ENCODE results near the gene CPPED1. TPM values are rescaled to one million over a fixed set of nuclear protein-coding genes. Genes with fewer than 3 reads are reported as not detected.

Gene CPPED1
- total and polyA plus RNA-seq, 4 donors = 10.4 to 29.1 (median 23.0) TPM

DNA sequence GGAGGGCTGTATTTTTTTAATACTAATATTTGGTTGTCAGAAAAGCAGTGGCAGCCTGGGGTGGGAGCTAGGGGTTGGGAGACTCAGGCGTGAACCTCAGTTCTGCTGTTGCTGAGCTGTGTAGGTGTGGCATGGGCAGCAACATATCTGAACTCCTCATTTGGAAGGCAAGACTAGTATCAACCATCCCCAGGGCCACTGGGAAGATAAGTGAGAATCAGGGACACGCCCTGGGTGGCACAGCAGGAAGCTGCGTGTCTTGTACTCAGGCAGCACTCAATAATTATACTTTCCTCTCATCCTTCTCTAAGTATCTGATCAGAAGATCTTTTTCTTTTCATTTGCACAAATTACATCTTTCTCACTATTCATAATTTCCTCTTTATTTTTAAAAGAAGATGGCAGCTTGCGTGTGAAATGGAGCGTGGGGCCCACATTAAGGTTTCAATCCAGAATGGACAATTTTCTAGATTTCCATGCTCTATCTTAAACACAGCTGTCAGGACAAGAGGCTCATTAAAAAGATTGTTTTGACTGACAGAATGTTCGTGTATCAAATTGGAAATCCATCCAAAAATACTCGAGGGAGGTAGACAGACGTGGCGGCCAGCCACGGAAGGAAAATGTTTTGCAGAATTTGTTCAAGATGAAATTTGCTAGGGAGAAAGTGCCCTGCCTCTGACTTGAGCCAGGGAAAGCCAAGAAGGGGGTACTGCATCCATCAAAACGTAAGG, 121.1 kb downstream of the CPPED1 start:
- H3K4me1 ChIP-seq (ENCODE audit: control insufficient read depth in 4 of 4, insufficient read depth in 4 of 4, low read length in 3 of 4) = peaks cover 0 to 3% (median 0%) of the 10 kb centered on the region in 4 donors
- 95% methylated on average over 11 of the region's 11 CpGs for WGBS
- no peaks in the 10 kb centered on the region for H3K9me3 ChIP-seq (ENCODE audit: control insufficient read depth in 4 of 4, low read length in 3 of 4)
- H3K27ac ChIP-seq (ENCODE audit: low read depth in 1 of 2, low read length in 2 of 2) = no peak overlapping the region
- H3K36me3 ChIP-seq (ENCODE audit: control insufficient read depth in 4 of 4, insufficient read depth in 3 of 4, low read depth in 1 of 4, low read length in 3 of 4) = peaks cover 0 to 4% (median 0%) of the 10 kb centered on the region in 4 donors
- DNase-seq (ENCODE audit: low spot score) = peak; percentile 63
- no peak overlapping the region for H3K4me3 ChIP-seq (ENCODE audit: low read depth in 1 of 3, low read length in 3 of 3)
- H3K27me3 ChIP-seq (ENCODE audit: control insufficient read depth in 4 of 4, insufficient read depth in 4 of 4, low read length in 3 of 4) = no peaks in the 10 kb centered on the region
- TF ChIP-seq, protein P1, sequence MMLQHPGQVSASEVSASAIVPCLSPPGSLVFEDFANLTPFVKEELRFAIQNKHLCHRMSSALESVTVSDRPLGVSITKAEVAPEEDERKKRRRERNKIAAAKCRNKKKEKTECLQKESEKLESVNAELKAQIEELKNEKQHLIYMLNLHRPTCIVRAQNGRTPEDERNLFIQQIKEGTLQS (IDR thresholded peaks at IDR 0.05) = no peak
- TF ChIP-seq FOXA1 (IDR thresholded peaks at IDR 0.05) (no peak), TAF1 (conservative IDR thresholded peaks at IDR 0.05) (no peak), YY1 (IDR thresholded peaks at IDR 0.05) (no peak), NR2F2 (IDR thresholded peaks at IDR 0.05) (no peak), SP1 (IDR thresholded peaks at IDR 0.05) (no peak), HNF4G (IDR thresholded peaks at IDR 0.05) (no peak), GABPA (IDR thresholded peaks at IDR 0.05 in 1 of 2, conservative IDR thresholded peaks at IDR 0.05 in 1 of 2) (no peak)
- TF ChIP-seq, protein P2, sequence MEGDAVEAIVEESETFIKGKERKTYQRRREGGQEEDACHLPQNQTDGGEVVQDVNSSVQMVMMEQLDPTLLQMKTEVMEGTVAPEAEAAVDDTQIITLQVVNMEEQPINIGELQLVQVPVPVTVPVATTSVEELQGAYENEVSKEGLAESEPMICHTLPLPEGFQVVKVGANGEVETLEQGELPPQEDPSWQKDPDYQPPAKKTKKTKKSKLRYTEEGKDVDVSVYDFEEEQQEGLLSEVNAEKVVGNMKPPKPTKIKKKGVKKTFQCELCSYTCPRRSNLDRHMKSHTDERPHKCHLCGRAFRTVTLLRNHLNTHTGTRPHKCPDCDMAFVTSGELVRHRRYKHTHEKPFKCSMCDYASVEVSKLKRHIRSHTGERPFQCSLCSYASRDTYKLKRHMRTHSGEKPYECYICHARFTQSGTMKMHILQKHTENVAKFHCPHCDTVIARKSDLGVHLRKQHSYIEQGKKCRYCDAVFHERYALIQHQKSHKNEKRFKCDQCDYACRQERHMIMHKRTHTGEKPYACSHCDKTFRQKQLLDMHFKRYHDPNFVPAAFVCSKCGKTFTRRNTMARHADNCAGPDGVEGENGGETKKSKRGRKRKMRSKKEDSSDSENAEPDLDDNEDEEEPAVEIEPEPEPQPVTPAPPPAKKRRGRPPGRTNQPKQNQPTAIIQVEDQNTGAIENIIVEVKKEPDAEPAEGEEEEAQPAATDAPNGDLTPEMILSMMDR (IDR thresholded peaks at IDR 0.05; ENCODE audit: low read depth, low read length, missing input control) = no peak
- TF ChIP-seq, protein P3, sequence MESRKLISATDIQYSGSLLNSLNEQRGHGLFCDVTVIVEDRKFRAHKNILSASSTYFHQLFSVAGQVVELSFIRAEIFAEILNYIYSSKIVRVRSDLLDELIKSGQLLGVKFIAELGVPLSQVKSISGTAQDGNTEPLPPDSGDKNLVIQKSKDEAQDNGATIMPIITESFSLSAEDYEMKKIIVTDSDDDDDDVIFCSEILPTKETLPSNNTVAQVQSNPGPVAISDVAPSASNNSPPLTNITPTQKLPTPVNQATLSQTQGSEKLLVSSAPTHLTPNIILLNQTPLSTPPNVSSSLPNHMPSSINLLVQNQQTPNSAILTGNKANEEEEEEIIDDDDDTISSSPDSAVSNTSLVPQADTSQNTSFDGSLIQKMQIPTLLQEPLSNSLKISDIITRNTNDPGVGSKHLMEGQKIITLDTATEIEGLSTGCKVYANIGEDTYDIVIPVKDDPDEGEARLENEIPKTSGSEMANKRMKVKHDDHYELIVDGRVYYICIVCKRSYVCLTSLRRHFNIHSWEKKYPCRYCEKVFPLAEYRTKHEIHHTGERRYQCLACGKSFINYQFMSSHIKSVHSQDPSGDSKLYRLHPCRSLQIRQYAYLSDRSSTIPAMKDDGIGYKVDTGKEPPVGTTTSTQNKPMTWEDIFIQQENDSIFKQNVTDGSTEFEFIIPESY (IDR thresholded peaks at IDR 0.05) = no peak
- no peak overlapping the region for H3K9ac ChIP-seq (ENCODE audit: low read depth in 1 of 2, low read length in 2 of 2)

DNA sequence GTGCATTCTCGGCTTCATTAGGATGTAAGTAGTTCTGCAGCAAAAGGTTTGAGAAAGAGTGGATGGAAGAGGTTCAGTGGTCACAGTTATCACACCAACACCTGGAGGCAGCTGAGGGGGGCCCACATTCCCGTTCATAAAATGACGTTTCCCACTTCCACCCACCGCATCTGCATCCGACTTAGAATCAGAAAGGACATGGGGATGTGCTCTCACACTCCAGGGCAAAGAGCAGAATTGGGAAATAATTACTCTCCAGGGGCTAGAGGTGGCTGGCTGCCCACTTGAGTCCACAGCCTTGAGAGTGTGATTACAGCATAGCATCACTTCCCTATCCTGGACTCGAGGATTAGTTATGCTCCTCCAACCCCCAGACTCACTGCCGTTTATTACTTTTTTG, 122.0 kb downstream of the CPPED1 start:
- no peaks in the 10 kb centered on the region for H3K9me3 ChIP-seq (ENCODE audit: control insufficient read depth in 4 of 4, low read length in 3 of 4)
- H3K36me3 ChIP-seq (ENCODE audit: control insufficient read depth in 4 of 4, insufficient read depth in 3 of 4, low read depth in 1 of 4, low read length in 3 of 4) = peaks cover 0 to 5% (median 1%) of the 10 kb centered on the region in 4 donors
- no peak overlapping the region for H3K9ac ChIP-seq (ENCODE audit: low read depth in 1 of 2, low read length in 2 of 2)
- no peak overlapping the region for H3K27ac ChIP-seq (ENCODE audit: low read depth in 1 of 2, low read length in 2 of 2)
- H3K27me3 ChIP-seq (ENCODE audit: control insufficient read depth in 4 of 4, insufficient read depth in 4 of 4, low read length in 3 of 4) = no peaks in the 10 kb centered on the region
- no peak overlapping the region for H3K4me3 ChIP-seq (ENCODE audit: low read depth in 1 of 3, low read length in 3 of 3)
- WGBS = 77% methylated on average over 7 of the region's 7 CpGs
- TF ChIP-seq RXRA (IDR thresholded peaks at IDR 0.05) = peak in 1 of 2 donors; percentile 16
- TF ChIP-seq HNF4A (conservative IDR thresholded peaks at IDR 0.05) = peak; percentile 61 to 75
- no peak for TF ChIP-seq FOXA2 (IDR thresholded peaks at IDR 0.05)
- peaks cover 0 to 3% (median 0%) of the 10 kb centered on the region in 4 donors for H3K4me1 ChIP-seq (ENCODE audit: control insufficient read depth in 4 of 4, insufficient read depth in 4 of 4, low read length in 3 of 4)
- no peak for DNase-seq (ENCODE audit: low spot score)

DNA sequence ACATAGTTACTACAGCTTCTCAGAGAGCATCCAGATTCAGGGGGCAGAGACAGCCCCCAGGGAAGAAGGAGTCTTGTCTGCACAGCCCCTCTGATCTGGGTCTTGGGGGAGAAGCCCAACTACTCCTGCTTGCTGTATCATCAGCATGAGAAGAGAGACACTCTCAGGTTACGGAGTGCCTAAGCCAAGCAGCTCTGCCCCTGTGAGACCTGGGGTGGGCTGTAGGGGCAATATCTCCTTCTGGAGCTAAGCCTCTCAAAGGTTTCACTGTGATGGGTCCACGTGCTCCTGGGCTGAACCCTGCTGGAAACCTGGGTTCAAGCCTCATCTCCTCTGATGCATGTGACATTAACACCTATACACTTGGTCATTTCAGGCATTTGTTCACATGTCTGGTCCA, 123.2 kb downstream of the CPPED1 start:
- H3K27ac ChIP-seq (ENCODE audit: low read depth in 1 of 2, low read length in 2 of 2) = no peak overlapping the region

More for the DNA sequence above, 123.2 kb downstream of the CPPED1 start:
- Histone ChIP-seq H3K36me3 (ENCODE audit: control insufficient read depth in 4 of 4, insufficient read depth in 3 of 4, low read depth in 1 of 4, low read length in 3 of 4) (peaks cover 0 to 8% (median 1%) of the 10 kb centered on the region in 4 donors), H3K4me1 (ENCODE audit: control insufficient read depth in 4 of 4, insufficient read depth in 4 of 4, low read length in 3 of 4) (peaks cover 0 to 3% (median 0%) of the 10 kb centered on the region in 4 donors), H3K9ac (ENCODE audit: low read depth in 1 of 2, low read length in 2 of 2) (no peak overlapping the region), H3K4me3 (ENCODE audit: low read depth in 1 of 3, low read length in 3 of 3) (no peak overlapping the region), H3K27me3 (ENCODE audit: control insufficient read depth in 4 of 4, insufficient read depth in 4 of 4, low read length in 3 of 4) (no peaks in the 10 kb centered on the region), H3K9me3 (ENCODE audit: control insufficient read depth in 4 of 4, low read length in 3 of 4) (no peaks in the 10 kb centered on the region)
- DNase-seq (ENCODE audit: low spot score) = no peak
- TF ChIP-seq, protein P3 (IDR thresholded peaks at IDR 0.05) = no peak
- TF ChIP-seq HNF4G (IDR thresholded peaks at IDR 0.05) (no peak), FOXA1 (IDR thresholded peaks at IDR 0.05) (no peak), FOXA2 (IDR thresholded peaks at IDR 0.05) (no peak), YY1 (IDR thresholded peaks at IDR 0.05) (no peak), JUND (IDR thresholded peaks at IDR 0.05) (no peak), TAF1 (conservative IDR thresholded peaks at IDR 0.05) (no peak), NR2F2 (IDR thresholded peaks at IDR 0.05) (no peak), RAD21 (IDR thresholded peaks at IDR 0.05) (no peak), HNF4A (conservative IDR thresholded peaks at IDR 0.05) (no peak)
- TF ChIP-seq, protein P1 (IDR thresholded peaks at IDR 0.05) = no peak
- TF ChIP-seq, protein P2 (IDR thresholded peaks at IDR 0.05; ENCODE audit: low read depth, low read length, missing input control) = no peak
- 92% methylated on average over 2 of the region's 2 CpGs for WGBS
